ENCODE results near the gene CREM. TPM values are rescaled to one million over a fixed set of nuclear protein-coding genes. Genes with fewer than 3 reads are reported as not detected.

Gene CREM
- total RNA-seq, 1 experiment from 2014 or later, result 24.7 TPM

DNA sequence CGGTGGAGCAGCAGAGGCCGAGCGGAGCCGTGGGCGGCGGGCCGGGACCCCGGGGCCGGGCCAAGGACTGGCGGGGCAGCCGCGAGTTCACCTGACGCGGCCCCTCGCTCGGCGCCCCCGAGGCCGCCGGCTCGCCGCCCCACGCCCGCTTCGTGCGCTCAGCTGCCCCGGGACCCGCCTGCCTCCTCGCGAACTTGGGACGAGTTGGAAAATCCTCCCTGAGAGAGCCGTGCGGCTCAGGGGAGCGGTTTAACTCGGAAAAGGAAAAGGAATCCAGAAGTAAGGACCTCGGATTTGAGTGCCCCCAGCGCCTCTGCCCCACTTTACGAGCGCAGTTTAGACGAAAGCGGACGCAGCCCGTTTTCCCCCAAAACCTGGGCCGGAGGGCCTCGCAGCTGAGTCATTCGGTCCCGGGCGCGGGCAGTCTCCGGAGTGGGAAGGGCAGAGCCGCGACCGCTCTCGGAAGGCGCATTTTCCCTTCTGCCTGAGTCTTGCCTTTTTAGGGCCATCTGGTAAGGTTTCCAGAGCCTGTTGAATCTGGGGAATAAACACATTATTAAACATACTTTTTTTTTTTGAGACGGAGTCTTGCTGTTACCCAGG lies 744 bp downstream of the CREM start:
- ChIA-PET POLR2A (interaction anchor here (2.1 kb wide), 1 partner anchor 68 kb away, joined by 45 read pairs; no protein-coding TSS in a partner anchor), CTCF (interaction anchor here (0.6 to 2.7 kb wide), 6 partner anchors 26 to 422 kb away, joined by 3 to 82 read pairs (median 4); no protein-coding TSS in a partner anchor)
- Mint-ChIP-seq H3K27me3 (ENCODE audit: insufficient read depth, unreplicated experiment) (no peaks in the 10 kb centered on the region), H3K27ac (ENCODE audit: unreplicated experiment) (peak overlapping the region; percentile 97), H3K36me3 (ENCODE audit: insufficient read depth, unreplicated experiment) (peaks cover 31% of the 10 kb centered on the region), H3K4me1 (ENCODE audit: low read depth, unreplicated experiment) (no peaks in the 10 kb centered on the region), H3K9me3 (ENCODE audit: unreplicated experiment) (no peaks in the 10 kb centered on the region), H3K4me3 (ENCODE audit: unreplicated experiment) (peak overlapping the region; percentile 93)
- no peaks in the 10 kb centered on the region for H3K36me3 ChIP-seq (ENCODE audit: control insufficient read depth, insufficient read depth, low read length)
- H3K9me3 ChIP-seq, result no peaks in the 10 kb centered on the region
- TF ChIP-seq, protein P1, sequence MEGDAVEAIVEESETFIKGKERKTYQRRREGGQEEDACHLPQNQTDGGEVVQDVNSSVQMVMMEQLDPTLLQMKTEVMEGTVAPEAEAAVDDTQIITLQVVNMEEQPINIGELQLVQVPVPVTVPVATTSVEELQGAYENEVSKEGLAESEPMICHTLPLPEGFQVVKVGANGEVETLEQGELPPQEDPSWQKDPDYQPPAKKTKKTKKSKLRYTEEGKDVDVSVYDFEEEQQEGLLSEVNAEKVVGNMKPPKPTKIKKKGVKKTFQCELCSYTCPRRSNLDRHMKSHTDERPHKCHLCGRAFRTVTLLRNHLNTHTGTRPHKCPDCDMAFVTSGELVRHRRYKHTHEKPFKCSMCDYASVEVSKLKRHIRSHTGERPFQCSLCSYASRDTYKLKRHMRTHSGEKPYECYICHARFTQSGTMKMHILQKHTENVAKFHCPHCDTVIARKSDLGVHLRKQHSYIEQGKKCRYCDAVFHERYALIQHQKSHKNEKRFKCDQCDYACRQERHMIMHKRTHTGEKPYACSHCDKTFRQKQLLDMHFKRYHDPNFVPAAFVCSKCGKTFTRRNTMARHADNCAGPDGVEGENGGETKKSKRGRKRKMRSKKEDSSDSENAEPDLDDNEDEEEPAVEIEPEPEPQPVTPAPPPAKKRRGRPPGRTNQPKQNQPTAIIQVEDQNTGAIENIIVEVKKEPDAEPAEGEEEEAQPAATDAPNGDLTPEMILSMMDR (IDR thresholded peaks at IDR 0.05; ENCODE audit: insufficient read depth in 1 of 2, low read depth in 1 of 2, low read length in 1 of 2, severe bottlenecking in 1 of 2, unreplicated experiment in 1 of 2), result no peak
- intact Hi-C loops (cut with micrococcal nuclease; ENCODE audit: unreplicated experiment), result loop anchor here (1.0 to 10.0 kb wide), 3 partner anchors 37 to 377 kb away; partner anchors contain the start of genes CCNY and CUL2
- H3K4me3 ChIP-seq (ENCODE audit: low read depth, low read length), result peak overlapping the region; percentile 87
- H3K4me1 ChIP-seq, result peaks cover 9% of the 10 kb centered on the region
- no peaks in the 10 kb centered on the region for H3K27me3 ChIP-seq (replicated peaks; ENCODE audit: control insufficient read depth, insufficient read depth, low read length)
- peak; percentile 68 to 76 for DNase-seq
- TSS peak; percentile 57 for BruUV-seq (replicated peaks)

DNA sequence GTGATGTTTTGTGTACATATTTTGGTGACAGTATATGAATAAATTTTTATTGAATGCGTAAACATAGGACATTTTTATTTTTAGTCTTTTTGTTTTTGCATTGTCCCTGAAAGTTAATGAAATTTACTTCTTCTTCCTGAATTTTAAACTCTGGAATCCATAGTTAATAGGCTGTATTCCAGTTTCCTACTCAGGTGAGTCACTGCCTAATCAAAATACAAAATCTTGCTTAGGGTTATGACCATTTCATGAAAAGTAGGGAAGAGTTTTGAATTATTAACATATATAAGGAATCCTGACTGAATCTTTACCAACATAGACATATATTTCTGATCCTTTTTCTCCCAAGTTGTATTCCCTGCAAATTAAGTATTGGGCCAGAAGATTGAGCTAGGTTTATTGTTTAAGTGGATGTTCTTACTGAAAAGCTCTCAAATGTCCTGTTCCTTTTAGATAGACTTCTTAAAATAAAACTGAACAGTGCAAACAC lies 2.6 kb downstream of the CREM start:
- CTCF ChIA-PET, result no interaction called here
- no peaks in the 10 kb centered on the region for H3K9me3 Mint-ChIP-seq (ENCODE audit: unreplicated experiment)
- no peak overlapping the region for H3K4me3 Mint-ChIP-seq (ENCODE audit: unreplicated experiment)
- peaks cover 31% of the 10 kb centered on the region for H3K36me3 Mint-ChIP-seq (ENCODE audit: insufficient read depth, unreplicated experiment)
- TF ChIP-seq, protein P1 (IDR thresholded peaks at IDR 0.05; ENCODE audit: insufficient read depth in 1 of 2, low read depth in 1 of 2, low read length in 1 of 2, severe bottlenecking in 1 of 2, unreplicated experiment in 1 of 2), result no peak
- intact Hi-C loops (cut with micrococcal nuclease; ENCODE audit: unreplicated experiment), result loop anchor here (10.0 kb wide), 1 partner anchor 376 kb away; no protein-coding TSS in a partner anchor
- no peaks in the 10 kb centered on the region for H3K27me3 Mint-ChIP-seq (ENCODE audit: insufficient read depth, unreplicated experiment)
- POLR2A ChIA-PET, result no interaction called here
- no peak for DNase-seq
- Histone ChIP-seq H3K4me1 (peaks cover 9% of the 10 kb centered on the region), H3K27me3 (replicated peaks; ENCODE audit: control insufficient read depth, insufficient read depth, low read length) (no peaks in the 10 kb centered on the region), H3K4me3 (ENCODE audit: low read depth, low read length) (no peak overlapping the region), H3K9me3 (no peaks in the 10 kb centered on the region; the same call in 1 of the 2 replicates), H3K36me3 (ENCODE audit: control insufficient read depth, insufficient read depth, low read length) (no peaks in the 10 kb centered on the region)
- BruUV-seq (replicated peaks), result no TSS peak
- H3K27ac Mint-ChIP-seq (ENCODE audit: unreplicated experiment), result peak overlapping the region; percentile 97
- H3K4me1 Mint-ChIP-seq (ENCODE audit: low read depth, unreplicated experiment), result no peaks in the 10 kb centered on the region

DNA sequence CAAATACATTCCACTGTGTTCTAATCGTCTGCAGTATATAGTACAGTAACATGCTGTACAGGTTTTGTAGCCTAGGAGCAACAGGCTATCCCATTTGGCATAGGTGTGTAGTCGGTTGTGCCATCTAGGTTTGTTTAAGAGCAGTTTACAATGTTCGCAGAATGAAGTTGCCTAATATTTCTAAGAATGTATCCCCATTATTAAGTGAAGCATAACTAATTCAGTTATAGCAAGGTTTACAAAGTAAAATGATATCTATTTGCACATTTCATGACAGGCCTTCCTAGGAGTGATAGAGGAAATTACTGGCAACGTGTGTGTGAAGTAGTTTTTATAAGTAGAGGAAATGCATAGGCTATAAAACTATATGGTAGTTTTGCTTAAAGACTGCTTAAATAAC lies 4.0 kb downstream of the CREM start:
- no peaks in the 10 kb centered on the region for H3K4me1 Mint-ChIP-seq (ENCODE audit: low read depth, unreplicated experiment)
- H3K27me3 Mint-ChIP-seq (ENCODE audit: insufficient read depth, unreplicated experiment), result no peaks in the 10 kb centered on the region
- Histone ChIP-seq H3K36me3 (ENCODE audit: control insufficient read depth, insufficient read depth, low read length) (no peaks in the 10 kb centered on the region), H3K9me3 (no peaks in the 10 kb centered on the region; the same call in 1 of the 2 replicates), H3K4me3 (ENCODE audit: low read depth, low read length) (no peak overlapping the region), H3K4me1 (peaks cover 9% of the 10 kb centered on the region), H3K27me3 (replicated peaks; ENCODE audit: control insufficient read depth, insufficient read depth, low read length) (no peaks in the 10 kb centered on the region)
- no peaks in the 10 kb centered on the region for H3K9me3 Mint-ChIP-seq (ENCODE audit: unreplicated experiment)
- no peak overlapping the region for H3K4me3 Mint-ChIP-seq (ENCODE audit: unreplicated experiment)
- TF ChIP-seq, protein P1 (IDR thresholded peaks at IDR 0.05; ENCODE audit: insufficient read depth in 1 of 2, low read depth in 1 of 2, low read length in 1 of 2, severe bottlenecking in 1 of 2, unreplicated experiment in 1 of 2), result no peak
- no peak for DNase-seq
- BruUV-seq (replicated peaks), result no TSS peak
- H3K27ac Mint-ChIP-seq (ENCODE audit: unreplicated experiment), result no peak overlapping the region
- intact Hi-C loops (cut with micrococcal nuclease; ENCODE audit: unreplicated experiment), result no loop called here
- ChIA-PET CTCF (no interaction called here), POLR2A (no interaction called here)
- H3K36me3 Mint-ChIP-seq (ENCODE audit: insufficient read depth, unreplicated experiment), result peaks cover 31% of the 10 kb centered on the region

Data from Caco-2 (cell line).